ENCODE data around the gene NR1I3. TPM values are rescaled to one million over a fixed set of nuclear protein-coding genes. Genes with fewer than 3 reads are reported as not detected.

Gene NR1I3
- not detected in 2 replicates for total RNA-seq

GRCh38 chr1:161238039-161238473 is at the start of gene NR1I3:
NR1I3 (minus strand) TSS chr1:161238203; CDS start chr1:161236565, 1,638 bp downstream.

GRCh38 chr1:161258439-161259344 is 20.7 kb upstream of the NR1I3 start, which contains the start of gene PCP4L1:
PCP4L1 (plus strand) TSS chr1:161258745; CDS start chr1:161258975, 230 bp downstream.

GRCh38 chr1:161225534-161226319 is 12.3 kb downstream of the NR1I3 start, which contains the start of gene TOMM40L:
TOMM40L (plus strand) TSS chr1:161226060; CDS start chr1:161226490, 430 bp downstream.

GRCh38 chr1:161215076-161215475 is 22.9 kb downstream of the NR1I3 start, which contains the start of gene FCER1G:
FCER1G (plus strand) TSS chr1:161215295; CDS start chr1:161215322, 27 bp downstream.

GRCh38 chr1:161201836-161202712 is 35.9 kb downstream of the NR1I3 start, which contains the start of gene NDUFS2:
NDUFS2 (plus strand) TSS chr1:161202367; CDS start chr1:161202386, 19 bp downstream.

GRCh38 chr1:161198897-161199431 is 39.0 kb downstream of the NR1I3 start, which contains the start of gene ADAMTS4:
ADAMTS4 (minus strand) TSS chr1:161199054; CDS start chr1:161198627, 427 bp downstream.

Other genes starting within 250 kb of the NR1I3 start
- gene F11R, start 217.1 kb downstream of the NR1I3 start, total RNA-seq: 6.6 and 11.7 TPM in 2 replicates
- 37.9 TPM in 1 of 2 replicates, not detected in the other for gene TSTD1, start 199.2 kb downstream of the NR1I3 start, total RNA-seq
- 33.5 and 36.9 TPM in 2 replicates for gene USF1, start 192.2 kb downstream of the NR1I3 start, total RNA-seq
- not detected in 2 replicates for gene ARHGAP30, start 168.3 kb downstream of the NR1I3 start, total RNA-seq
- gene NECTIN4, start 148.6 kb downstream of the NR1I3 start, total RNA-seq: 0.12 TPM in 1 of 2 replicates, not detected in the other
- 0.58 and 3.3 TPM in 2 replicates for gene KLHDC9, start 139.8 kb downstream of the NR1I3 start, total RNA-seq
- 39.3 and 49.1 TPM in 2 replicates for gene PFDN2, start 120.2 kb downstream of the NR1I3 start, total RNA-seq
- gene NIT1, start 120.1 kb downstream of the NR1I3 start, total RNA-seq: 20.6 and 24.7 TPM in 2 replicates
- 18.0 and 18.2 TPM in 2 replicates for gene DEDD, start 105.5 kb downstream of the NR1I3 start, total RNA-seq
- 81.6 and 105 TPM in 2 replicates for gene UFC1, start 84.2 kb downstream of the NR1I3 start, total RNA-seq
- gene USP21, start 78.7 kb downstream of the NR1I3 start, total RNA-seq: 9.0 and 10.4 TPM in 2 replicates
- gene PPOX, start 71.8 kb downstream of the NR1I3 start, total RNA-seq: 6.5 and 11.8 TPM in 2 replicates
- 23.6 and 26.8 TPM in 2 replicates for gene B4GALT3, start 60.7 kb downstream of the NR1I3 start, total RNA-seq
- 1.8 and 3.4 TPM in 2 replicates for gene ADAMTS4, start 39.1 kb downstream of the NR1I3 start, total RNA-seq
- gene NDUFS2, start 35.8 kb downstream of the NR1I3 start, total RNA-seq: 84.6 and 90.7 TPM in 2 replicates
- not detected in 2 replicates for gene FCER1G, start 22.9 kb downstream of the NR1I3 start, total RNA-seq
- gene APOA2, start 14.6 kb downstream of the NR1I3 start, total RNA-seq: not detected in 2 replicates
- gene TOMM40L, start 12.1 kb downstream of the NR1I3 start, total RNA-seq: 2.5 and 5.8 TPM in 2 replicates
- not detected in 2 replicates for gene PCP4L1, start 20.5 kb upstream of the NR1I3 start, total RNA-seq
- 0.23 and 0.34 TPM in 2 replicates for gene MPZ, start 71.8 kb upstream of the NR1I3 start, total RNA-seq
- gene SDHC, start 76.2 kb upstream of the NR1I3 start, total RNA-seq: 20.9 and 31.2 TPM in 2 replicates
- not detected in 2 replicates for gene CFAP126, start 129.7 kb upstream of the NR1I3 start, total RNA-seq